Choroid plexus epithelial cell (primary cell): ENCODE measurements around the gene KRT31.
"Not testable (repeated sequence)": the region's sequence is repeated elsewhere in the genome, so short reads cannot be mapped to it uniquely, and the experiment has no call there.

Experiments
- DNase-seq: peaks from one replicate; pipeline ENCODE4 v3.0.0-alpha.2; 2010; ENCODE audit warnings: low read depth
- H3K4me3 ChIP-seq: 2 replicates; pipeline ENCODE4 v1.5.1; 2011; ENCODE audit warnings: low read depth, mild to moderate bottlenecking, control low read depth, low read length, moderate library complexity
- TF ChIP-seq, protein P1 (sequence below): conservative IDR thresholded peaks from 2 replicates; pipeline ENCODE4 v1.5.1; 2011; ENCODE audit warnings: low read depth, mild to moderate bottlenecking, control low read depth, inconsistent platforms, low read length, moderate library complexity

KRT31 gene

DNA sequence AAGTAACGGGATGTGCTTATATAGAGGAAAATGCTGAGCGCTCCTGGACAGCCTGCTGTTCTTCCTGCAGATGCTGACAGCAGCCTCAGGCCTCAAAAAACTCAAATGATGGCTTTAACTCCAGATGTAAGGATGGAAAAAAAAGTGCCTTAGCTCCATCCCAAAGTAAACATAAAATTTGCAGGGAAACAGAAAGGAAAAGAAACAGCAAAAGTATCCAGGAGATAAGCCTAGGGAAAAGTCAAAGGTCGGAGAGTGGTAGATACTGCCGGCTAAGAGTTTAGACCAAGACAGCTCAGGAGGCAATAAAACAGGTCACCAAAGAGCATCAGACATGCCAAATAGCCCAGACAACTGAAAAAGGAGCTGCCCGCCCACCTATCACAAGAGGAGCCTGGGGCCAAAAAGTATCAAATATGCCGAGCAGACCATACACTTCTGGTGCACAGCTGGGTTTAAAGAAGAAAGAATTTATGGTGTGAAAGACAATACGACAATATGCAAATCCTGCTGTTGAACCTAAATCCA lies 6.9 kb downstream of the KRT31 start:
- DNase-seq, result no peak
- TF ChIP-seq, protein P1, sequence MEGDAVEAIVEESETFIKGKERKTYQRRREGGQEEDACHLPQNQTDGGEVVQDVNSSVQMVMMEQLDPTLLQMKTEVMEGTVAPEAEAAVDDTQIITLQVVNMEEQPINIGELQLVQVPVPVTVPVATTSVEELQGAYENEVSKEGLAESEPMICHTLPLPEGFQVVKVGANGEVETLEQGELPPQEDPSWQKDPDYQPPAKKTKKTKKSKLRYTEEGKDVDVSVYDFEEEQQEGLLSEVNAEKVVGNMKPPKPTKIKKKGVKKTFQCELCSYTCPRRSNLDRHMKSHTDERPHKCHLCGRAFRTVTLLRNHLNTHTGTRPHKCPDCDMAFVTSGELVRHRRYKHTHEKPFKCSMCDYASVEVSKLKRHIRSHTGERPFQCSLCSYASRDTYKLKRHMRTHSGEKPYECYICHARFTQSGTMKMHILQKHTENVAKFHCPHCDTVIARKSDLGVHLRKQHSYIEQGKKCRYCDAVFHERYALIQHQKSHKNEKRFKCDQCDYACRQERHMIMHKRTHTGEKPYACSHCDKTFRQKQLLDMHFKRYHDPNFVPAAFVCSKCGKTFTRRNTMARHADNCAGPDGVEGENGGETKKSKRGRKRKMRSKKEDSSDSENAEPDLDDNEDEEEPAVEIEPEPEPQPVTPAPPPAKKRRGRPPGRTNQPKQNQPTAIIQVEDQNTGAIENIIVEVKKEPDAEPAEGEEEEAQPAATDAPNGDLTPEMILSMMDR, result no peak
- H3K4me3 ChIP-seq, result no peak overlapping the region

DNA sequence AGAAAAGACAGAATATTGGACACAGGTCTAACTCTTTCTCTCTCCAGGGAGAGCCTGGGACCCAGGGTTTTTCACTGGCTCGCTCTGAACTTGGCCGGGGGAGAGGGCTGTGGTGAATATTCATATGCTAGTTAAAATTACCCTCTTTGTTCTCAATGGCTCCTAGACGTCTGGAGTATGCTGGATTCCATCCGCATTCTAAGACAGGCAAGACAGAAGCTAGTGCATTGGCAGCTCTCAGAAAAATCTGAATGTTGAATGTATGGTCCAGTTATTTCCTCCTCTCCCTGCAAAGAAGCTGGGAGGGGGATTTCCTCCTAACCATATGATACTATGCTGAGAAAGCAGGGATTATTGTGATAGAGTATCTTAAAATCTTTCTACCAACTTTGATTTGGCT lies 9.7 kb downstream of the KRT31 start:
- TF ChIP-seq, protein P1, result no peak
- H3K4me3 ChIP-seq, result no peak overlapping the region
- DNase-seq, result no peak

DNA sequence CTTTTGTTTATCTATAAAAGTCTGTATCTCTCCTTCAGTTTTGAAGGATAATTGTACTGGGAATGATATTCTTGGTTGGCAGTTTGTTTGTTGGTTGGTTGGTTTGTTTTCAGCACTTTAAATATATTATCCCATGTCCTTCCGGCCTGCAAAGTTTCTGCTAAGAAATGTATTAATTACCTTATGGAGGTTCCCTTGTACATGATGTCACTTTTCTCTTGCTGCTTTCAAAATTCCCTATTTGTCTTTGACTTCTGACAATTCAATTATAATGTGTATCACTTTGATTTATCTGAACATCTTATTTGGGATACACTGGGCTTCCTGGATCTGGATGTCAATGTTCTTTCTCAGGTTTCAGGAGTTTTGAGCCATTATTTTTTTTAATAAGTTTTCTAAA lies 11.2 kb downstream of the KRT31 start:
- DNase-seq, result no peak
- TF ChIP-seq, protein P1, result no peak
- no peak overlapping the region for H3K4me3 ChIP-seq

DNA sequence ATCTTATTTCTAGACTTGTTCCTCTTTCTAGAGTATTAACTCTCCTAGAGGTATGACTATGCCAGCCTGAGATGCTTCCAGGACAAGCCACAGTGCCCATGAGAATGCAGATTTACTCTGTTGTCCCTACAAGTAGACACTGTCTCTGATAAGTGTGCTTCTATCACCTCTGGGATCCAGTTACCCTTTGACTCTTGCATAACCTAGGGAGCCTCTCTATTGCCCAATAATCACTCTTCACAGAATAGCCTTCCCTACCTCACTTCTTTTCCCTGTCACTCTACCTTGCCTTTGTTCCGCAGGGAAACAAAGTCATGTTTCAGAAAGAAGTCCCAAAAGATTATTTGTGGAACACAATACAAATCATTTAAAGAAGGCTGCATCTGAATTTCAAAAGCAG lies 13.7 kb downstream of the KRT31 start:
- DNase-seq, result no peak
- H3K4me3 ChIP-seq, result no peak overlapping the region
- TF ChIP-seq, protein P1, result no peak

DNA sequence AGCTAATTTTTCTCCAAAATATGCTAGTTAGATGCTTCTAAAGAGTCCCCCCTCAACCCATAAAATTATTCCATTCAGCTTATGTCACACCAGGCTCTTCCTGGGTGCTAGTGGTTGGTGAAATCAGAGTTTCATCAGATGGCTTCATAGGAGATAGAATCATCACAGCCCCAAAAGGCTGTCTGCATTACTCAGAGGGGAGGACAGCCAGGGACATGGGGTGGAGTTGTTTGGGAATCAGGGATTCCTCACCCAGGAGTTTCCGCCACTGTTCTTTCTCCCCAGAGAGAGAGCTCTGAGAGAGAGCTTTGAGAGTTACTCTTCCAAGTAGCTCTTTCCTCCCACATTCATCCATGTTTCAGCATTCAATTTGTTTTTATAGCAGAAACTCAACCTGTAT lies 15.0 kb downstream of the KRT31 start:
- peak; percentile 42 for DNase-seq
- TF ChIP-seq, protein P1, result no peak
- no peak overlapping the region for H3K4me3 ChIP-seq

DNA sequence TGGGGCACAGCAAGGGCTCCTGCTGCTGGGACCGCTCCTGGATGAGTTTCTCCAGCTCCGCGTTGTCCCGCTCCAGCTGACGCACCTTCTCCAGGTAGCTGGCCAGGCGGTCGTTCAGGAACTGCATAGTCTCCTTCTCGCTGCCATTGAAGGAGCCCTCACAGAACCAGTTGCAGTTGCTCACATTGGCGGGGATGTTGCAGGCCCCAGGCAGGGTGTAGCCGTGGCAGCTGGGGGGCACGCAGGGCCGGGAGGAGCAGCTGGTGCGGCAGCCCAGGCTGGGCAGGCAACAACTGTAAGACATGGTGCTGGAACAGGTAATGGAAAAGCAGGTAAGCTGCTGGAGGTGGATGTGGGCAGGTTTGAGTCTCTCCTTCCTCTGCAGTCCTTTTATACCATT lies 15.5 kb downstream of the KRT31 start, which contains the start of gene KRT34:
KRT34 (minus strand) TSS at position 364 of the 400 bp plus-strand sequence; CDS start at position 304, 60 bp downstream.
- not testable (repeated sequence) for H3K4me3 ChIP-seq, DNase-seq

DNA sequence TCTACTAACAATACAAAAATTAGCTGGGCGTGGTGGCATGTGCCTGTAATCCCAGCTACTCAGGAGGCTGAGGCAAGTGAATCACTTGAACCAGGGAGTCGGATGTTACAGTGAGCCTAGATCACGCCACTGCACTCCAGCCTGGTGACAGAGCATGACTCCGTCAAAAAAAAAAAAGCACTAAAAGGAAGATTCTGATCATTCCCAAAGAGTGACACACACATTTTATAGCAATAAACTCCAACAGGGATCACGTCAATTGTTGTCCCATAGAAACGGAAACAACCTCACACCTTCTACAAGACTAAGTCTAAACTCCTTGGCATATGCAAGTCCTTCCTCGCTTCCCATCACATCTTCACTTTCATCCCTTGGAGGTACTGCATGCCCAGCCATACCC lies 17.3 kb downstream of the KRT31 start:
- peak; percentile 74 for DNase-seq
- not testable (repeated sequence) for H3K4me3 ChIP-seq

DNA sequence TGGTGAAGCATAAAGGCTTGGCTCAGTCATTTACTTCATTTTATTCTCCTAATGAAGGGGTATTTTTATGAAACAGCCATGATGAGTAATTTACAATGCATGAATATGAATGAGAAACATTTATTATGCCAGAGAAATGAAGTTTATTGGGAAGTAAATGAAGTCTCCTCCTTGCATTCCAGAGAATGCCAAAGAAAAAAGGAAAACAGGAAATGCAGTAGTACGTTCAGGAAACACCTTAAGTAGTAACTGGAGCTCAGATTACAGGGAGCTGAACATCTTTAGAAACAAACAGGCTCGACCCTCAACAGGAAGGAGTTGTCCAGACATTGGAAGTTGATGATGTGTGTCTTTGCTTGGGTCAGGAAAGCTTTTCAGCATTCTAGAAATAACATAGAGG lies 19.9 kb downstream of the KRT31 start:
- DNase-seq, result peak; percentile 65

More for the DNA sequence above, 19.9 kb downstream of the KRT31 start:
- H3K4me3 ChIP-seq, result no peak overlapping the region
- TF ChIP-seq, protein P1, result no peak
